ENCODE measurements around the gene SLC24A3.

SLC24A3 gene

DNA sequence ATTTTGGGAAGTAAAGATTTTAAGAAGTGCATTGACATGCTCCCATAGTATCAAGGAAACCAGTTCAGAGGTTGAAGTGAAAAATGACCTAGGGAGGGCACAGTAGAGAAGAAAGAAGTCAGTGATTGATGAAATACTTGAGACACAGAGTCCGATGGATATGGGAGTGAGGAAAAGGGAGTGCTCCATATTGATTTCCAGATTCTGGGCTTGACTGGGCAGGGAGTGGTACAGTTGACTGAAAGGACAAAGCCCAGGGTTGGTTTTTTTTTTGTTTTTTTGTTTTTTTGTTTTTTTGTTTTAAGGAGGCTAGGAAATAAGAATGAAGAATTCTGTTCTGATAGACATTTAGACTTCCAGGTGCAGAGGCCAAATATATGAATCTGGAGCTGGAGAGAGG is 458.9 kb downstream of the SLC24A3 start:
- TF ChIP-seq ARNTL (CRISPR knock-in tag; IDR thresholded peaks at IDR 0.05; ENCODE audit: borderline replicate concordance, low read depth), result no peak
- no peak for TF ChIP-seq SNAI2 (CRISPR knock-in tag; IDR thresholded peaks at IDR 0.05)
- no peak for ATAC-seq

DNA sequence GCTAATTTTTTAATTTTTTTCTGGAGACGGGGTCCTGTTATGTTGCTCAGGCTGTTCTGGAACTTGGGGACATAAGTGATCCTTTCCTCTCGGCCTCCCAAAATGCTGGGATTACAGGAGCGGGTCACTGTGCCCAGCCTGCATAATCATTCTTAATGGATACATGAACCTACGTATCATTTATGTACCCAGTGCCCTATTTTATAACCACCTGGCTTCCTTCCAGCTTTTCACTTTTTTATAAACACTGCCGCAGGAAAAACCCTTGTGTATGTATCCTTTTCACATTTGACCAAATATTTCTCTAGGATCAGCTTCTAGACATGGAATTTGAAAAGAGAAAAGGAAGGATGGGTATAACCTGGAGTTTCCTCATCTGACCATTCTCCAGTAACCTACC is 460.1 kb downstream of the SLC24A3 start:
- TF ChIP-seq, protein P1, sequence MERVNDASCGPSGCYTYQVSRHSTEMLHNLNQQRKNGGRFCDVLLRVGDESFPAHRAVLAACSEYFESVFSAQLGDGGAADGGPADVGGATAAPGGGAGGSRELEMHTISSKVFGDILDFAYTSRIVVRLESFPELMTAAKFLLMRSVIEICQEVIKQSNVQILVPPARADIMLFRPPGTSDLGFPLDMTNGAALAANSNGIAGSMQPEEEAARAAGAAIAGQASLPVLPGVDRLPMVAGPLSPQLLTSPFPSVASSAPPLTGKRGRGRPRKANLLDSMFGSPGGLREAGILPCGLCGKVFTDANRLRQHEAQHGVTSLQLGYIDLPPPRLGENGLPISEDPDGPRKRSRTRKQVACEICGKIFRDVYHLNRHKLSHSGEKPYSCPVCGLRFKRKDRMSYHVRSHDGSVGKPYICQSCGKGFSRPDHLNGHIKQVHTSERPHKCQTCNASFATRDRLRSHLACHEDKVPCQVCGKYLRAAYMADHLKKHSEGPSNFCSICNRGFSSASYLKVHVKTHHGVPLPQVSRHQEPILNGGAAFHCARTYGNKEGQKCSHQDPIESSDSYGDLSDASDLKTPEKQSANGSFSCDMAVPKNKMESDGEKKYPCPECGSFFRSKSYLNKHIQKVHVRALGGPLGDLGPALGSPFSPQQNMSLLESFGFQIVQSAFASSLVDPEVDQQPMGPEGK (CRISPR knock-in tag; IDR thresholded peaks at IDR 0.05; ENCODE audit: borderline replicate concordance), result no peak
- ATAC-seq, result no peak

DNA sequence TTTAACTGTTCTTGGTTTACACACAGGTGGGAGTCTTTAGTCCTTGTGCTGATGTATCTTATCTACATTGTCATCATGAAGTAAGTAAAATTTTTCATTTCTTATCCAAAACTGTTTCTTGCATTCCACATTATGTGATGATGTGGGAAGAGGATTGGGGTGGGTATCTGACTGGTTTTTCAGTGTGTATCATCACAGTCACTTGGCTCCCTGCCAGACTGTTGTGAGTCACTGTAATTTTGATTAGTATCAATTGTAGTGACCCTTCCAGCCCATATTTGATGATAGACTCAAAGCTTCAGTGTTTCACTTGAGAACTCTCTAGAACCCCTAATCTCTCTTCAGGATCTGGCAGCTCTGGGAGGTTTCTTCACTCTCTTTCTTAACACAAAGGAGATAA is 461.1 kb downstream of the SLC24A3 start:
- TF ChIP-seq, protein P1 (CRISPR knock-in tag; IDR thresholded peaks at IDR 0.05; ENCODE audit: borderline replicate concordance), result no peak
- TF ChIP-seq OSR1 (CRISPR knock-in tag; IDR thresholded peaks at IDR 0.05) (no peak), SNAI2 (CRISPR knock-in tag; IDR thresholded peaks at IDR 0.05) (no peak), ARNTL (CRISPR knock-in tag; IDR thresholded peaks at IDR 0.05; ENCODE audit: borderline replicate concordance, low read depth) (no peak), ZNF8 (CRISPR knock-in tag; IDR thresholded peaks at IDR 0.05) (no peak), ISL1 (CRISPR knock-in tag; IDR thresholded peaks at IDR 0.05) (no peak), PPARA (CRISPR knock-in tag; IDR thresholded peaks at IDR 0.05; ENCODE audit: borderline replicate concordance) (no peak), ZNF565 (CRISPR knock-in tag; conservative IDR thresholded peaks at IDR 0.05; ENCODE audit: low read depth) (no peak), TCF4 (CRISPR knock-in tag; IDR thresholded peaks at IDR 0.05; ENCODE audit: borderline replicate concordance) (no peak), ZFP3 (CRISPR knock-in tag; IDR thresholded peaks at IDR 0.05) (no peak), ZNF70 (CRISPR knock-in tag; IDR thresholded peaks at IDR 0.05) (no peak), ZC3H10 (CRISPR knock-in tag; IDR thresholded peaks at IDR 0.05) (no peak), RARB (CRISPR knock-in tag; IDR thresholded peaks at IDR 0.05) (no peak), ZFP30 (CRISPR knock-in tag; IDR thresholded peaks at IDR 0.05) (no peak), ESRRG (CRISPR knock-in tag; IDR thresholded peaks at IDR 0.05) (no peak), BACH2 (CRISPR knock-in tag; IDR thresholded peaks at IDR 0.05; ENCODE audit: borderline replicate concordance) (no peak)
- TF ChIP-seq, protein P2, sequence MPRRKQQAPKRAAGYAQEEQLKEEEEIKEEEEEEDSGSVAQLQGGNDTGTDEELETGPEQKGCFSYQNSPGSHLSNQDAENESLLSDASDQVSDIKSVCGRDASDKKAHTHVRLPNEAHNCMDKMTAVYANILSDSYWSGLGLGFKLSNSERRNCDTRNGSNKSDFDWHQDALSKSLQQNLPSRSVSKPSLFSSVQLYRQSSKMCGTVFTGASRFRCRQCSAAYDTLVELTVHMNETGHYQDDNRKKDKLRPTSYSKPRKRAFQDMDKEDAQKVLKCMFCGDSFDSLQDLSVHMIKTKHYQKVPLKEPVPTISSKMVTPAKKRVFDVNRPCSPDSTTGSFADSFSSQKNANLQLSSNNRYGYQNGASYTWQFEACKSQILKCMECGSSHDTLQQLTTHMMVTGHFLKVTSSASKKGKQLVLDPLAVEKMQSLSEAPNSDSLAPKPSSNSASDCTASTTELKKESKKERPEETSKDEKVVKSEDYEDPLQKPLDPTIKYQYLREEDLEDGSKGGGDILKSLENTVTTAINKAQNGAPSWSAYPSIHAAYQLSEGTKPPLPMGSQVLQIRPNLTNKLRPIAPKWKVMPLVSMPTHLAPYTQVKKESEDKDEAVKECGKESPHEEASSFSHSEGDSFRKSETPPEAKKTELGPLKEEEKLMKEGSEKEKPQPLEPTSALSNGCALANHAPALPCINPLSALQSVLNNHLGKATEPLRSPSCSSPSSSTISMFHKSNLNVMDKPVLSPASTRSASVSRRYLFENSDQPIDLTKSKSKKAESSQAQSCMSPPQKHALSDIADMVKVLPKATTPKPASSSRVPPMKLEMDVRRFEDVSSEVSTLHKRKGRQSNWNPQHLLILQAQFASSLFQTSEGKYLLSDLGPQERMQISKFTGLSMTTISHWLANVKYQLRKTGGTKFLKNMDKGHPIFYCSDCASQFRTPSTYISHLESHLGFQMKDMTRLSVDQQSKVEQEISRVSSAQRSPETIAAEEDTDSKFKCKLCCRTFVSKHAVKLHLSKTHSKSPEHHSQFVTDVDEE (CRISPR knock-in tag; IDR thresholded peaks at IDR 0.05), result no peak
- TF ChIP-seq, protein P3, sequence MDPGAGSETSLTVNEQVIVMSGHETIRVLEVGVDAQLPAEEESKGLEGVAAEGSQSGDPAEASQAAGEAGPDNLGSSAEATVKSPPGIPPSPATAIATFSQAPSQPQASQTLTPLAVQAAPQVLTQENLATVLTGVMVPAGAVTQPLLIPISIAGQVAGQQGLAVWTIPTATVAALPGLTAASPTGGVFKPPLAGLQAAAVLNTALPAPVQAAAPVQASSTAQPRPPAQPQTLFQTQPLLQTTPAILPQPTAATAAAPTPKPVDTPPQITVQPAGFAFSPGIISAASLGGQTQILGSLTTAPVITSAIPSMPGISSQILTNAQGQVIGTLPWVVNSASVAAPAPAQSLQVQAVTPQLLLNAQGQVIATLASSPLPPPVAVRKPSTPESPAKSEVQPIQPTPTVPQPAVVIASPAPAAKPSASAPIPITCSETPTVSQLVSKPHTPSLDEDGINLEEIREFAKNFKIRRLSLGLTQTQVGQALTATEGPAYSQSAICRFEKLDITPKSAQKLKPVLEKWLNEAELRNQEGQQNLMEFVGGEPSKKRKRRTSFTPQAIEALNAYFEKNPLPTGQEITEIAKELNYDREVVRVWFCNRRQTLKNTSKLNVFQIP (CRISPR knock-in tag; IDR thresholded peaks at IDR 0.05; ENCODE audit: borderline replicate concordance, low read depth), result no peak
- TF ChIP-seq, protein P4, sequence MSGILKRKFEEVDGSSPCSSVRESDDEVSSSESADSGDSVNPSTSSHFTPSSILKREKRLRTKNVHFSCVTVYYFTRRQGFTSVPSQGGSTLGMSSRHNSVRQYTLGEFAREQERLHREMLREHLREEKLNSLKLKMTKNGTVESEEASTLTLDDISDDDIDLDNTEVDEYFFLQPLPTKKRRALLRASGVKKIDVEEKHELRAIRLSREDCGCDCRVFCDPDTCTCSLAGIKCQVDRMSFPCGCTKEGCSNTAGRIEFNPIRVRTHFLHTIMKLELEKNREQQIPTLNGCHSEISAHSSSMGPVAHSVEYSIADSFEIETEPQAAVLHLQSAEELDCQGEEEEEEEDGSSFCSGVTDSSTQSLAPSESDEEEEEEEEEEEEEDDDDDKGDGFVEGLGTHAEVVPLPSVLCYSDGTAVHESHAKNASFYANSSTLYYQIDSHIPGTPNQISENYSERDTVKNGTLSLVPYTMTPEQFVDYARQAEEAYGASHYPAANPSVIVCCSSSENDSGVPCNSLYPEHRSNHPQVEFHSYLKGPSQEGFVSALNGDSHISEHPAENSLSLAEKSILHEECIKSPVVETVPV (CRISPR knock-in tag; IDR thresholded peaks at IDR 0.05), result no peak
- ATAC-seq, result no peak

DNA sequence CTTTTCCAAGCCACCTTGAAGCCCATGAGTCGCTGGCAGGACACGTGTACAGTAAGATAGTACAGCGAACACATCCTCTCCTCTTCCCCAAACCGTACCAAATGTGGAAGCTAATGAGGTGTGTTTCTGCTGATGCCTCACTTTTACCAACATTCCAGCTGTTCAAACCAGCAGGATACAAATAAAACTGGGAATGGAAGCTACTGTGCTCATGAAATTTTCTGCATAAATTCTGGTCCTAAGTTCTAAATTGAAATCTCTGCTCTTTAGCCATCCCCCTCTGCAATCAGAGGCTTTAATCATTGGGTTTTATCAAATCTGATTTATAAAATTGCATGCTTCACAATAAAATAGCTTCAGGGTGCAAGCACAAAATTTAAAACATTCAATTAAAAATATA is 463.8 kb downstream of the SLC24A3 start:
- no peak for ATAC-seq

More for the DNA sequence above, 463.8 kb downstream of the SLC24A3 start:
- TF ChIP-seq PPARA (CRISPR knock-in tag; IDR thresholded peaks at IDR 0.05; ENCODE audit: borderline replicate concordance), result no peak
- TF ChIP-seq, protein P1 (CRISPR knock-in tag; IDR thresholded peaks at IDR 0.05; ENCODE audit: borderline replicate concordance), result no peak
- TF ChIP-seq BACH2 (CRISPR knock-in tag; IDR thresholded peaks at IDR 0.05; ENCODE audit: borderline replicate concordance), result no peak
- TF ChIP-seq GLIS3 (CRISPR knock-in tag; IDR thresholded peaks at IDR 0.05), result no peak
- TF ChIP-seq, protein P2 (CRISPR knock-in tag; IDR thresholded peaks at IDR 0.05), result no peak
